ENCODE results near the gene KLHL35. TPM values are rescaled to one million over a fixed set of nuclear protein-coding genes. Genes with fewer than 3 reads are reported as not detected.

KLHL35 gene
- total RNA-seq, 1 donor from 2014 or later = not detected

DNA sequence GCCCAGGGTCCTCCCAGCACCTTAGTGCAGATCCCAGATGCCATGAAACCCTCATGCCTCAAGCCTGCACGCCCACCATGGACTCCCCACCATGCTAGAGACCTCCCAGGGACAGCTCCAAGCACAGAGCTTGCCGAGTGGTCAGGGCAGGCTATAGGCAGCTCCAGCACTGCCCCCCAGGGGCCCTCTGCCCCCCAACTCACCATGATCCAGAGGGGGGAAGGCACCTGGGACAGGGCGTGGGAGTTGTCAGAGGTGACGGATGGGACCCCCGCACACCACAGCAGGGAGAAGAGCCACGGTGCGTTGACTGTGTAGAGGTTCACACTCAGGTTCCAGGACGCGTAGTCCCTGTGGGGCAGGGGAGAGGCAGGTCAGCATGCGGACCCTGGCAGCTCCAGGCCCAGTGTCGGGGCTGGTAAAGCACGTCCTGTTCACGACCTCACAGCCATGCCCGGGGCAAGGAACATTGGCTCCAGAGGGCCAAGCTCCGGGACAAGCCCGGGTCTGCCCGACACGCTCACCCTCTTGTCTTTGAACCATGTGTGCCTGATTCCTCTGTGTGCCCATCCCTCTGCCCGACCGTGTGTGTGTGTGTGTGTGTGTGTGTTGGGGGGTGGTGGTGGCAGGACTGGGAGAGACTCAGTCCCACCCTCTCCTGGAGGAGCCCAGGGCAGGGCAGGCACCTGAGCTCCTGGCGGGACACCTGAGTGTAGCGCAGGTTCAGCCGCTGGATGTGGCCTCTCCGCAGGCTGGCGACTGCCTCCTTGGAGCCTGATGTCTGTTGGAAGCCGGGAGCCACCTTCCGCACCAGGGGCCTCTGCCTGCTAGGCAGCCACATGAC is 8.2 kb upstream of the KLHL35 start:
- no peaks in the 10 kb centered on the region for H3K4me1 ChIP-seq
- no peak overlapping the region for H3K27ac ChIP-seq
- no peak for TF ChIP-seq CTCF (IDR thresholded peaks at IDR 0.05)
- TF ChIP-seq POLR2AphosphoS5 (IDR thresholded peaks at IDR 0.05; ENCODE audit: insufficient read depth in 1 of 2, low read depth in 1 of 2) = no peak
- intact Hi-C loops (cut with DNase I) = no loop called here
- H3K36me3 ChIP-seq = no peaks in the 10 kb centered on the region
- no peaks in the 10 kb centered on the region for H3K27me3 ChIP-seq
- no peaks in the 10 kb centered on the region for H3K9me3 ChIP-seq
- H3K4me3 ChIP-seq = no peak overlapping the region
- no peak for DNase-seq (ENCODE audit: extremely low spot score in 2 of 2)

DNA sequence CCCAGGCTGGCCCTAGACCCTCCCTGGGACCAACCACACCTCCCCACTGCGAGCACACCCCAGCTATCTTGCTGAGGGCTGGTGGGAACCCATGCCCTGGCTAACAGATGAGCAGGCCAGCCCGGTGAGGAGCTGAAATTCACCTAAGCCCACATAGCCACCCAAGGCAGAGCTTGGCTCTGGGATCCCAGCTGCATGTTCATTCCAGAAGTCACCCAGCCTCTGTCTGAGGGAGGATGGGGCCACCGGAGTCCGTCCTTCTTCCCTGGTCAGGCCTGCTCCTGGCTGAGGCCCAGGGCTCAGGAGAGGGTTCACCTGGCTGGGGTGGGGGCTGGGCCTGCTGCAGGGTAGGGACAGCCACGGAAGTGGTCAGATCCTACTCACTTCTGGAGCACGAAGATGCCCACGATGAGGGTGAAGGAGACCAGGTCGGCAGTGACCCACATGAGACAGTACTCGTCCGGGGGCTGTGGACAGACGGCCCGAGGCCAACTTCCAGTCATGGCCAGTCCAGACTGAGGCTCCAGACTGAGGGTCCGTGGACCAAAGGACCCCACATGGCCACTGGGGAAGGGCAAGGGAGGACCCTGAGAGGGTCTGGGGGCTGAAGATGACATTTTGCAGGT is 6.6 kb upstream of the KLHL35 start:
- H3K27ac ChIP-seq = no peak overlapping the region
- no peaks in the 10 kb centered on the region for H3K4me1 ChIP-seq
- no peak for DNase-seq (ENCODE audit: extremely low spot score in 2 of 2)
- no peaks in the 10 kb centered on the region for H3K27me3 ChIP-seq
- no peaks in the 10 kb centered on the region for H3K9me3 ChIP-seq
- intact Hi-C loops (cut with DNase I) = no loop called here
- no peak overlapping the region for H3K4me3 ChIP-seq
- TF ChIP-seq CTCF (IDR thresholded peaks at IDR 0.05) (no peak), POLR2AphosphoS5 (IDR thresholded peaks at IDR 0.05; ENCODE audit: insufficient read depth in 1 of 2, low read depth in 1 of 2) (no peak), POLR2A (IDR thresholded peaks at IDR 0.05) (no peak)
- no peaks in the 10 kb centered on the region for H3K36me3 ChIP-seq

GRCh38 chr11:75439026-75439425 is 6.0 kb upstream of the KLHL35 start:
- no peaks in the 10 kb centered on the region for H3K9me3 ChIP-seq
- DNase-seq (ENCODE audit: extremely low spot score in 2 of 2) = no peak
- intact Hi-C loops (cut with DNase I) = no loop called here
- H3K27ac ChIP-seq = no peak overlapping the region
- no peak overlapping the region for H3K4me3 ChIP-seq
- no peaks in the 10 kb centered on the region for H3K27me3 ChIP-seq
- H3K36me3 ChIP-seq = no peaks in the 10 kb centered on the region
- TF ChIP-seq POLR2A (IDR thresholded peaks at IDR 0.05) (no peak), POLR2AphosphoS5 (IDR thresholded peaks at IDR 0.05; ENCODE audit: insufficient read depth in 1 of 2, low read depth in 1 of 2) (no peak), CTCF (IDR thresholded peaks at IDR 0.05) (no peak)
- H3K4me1 ChIP-seq = no peaks in the 10 kb centered on the region

DNA sequence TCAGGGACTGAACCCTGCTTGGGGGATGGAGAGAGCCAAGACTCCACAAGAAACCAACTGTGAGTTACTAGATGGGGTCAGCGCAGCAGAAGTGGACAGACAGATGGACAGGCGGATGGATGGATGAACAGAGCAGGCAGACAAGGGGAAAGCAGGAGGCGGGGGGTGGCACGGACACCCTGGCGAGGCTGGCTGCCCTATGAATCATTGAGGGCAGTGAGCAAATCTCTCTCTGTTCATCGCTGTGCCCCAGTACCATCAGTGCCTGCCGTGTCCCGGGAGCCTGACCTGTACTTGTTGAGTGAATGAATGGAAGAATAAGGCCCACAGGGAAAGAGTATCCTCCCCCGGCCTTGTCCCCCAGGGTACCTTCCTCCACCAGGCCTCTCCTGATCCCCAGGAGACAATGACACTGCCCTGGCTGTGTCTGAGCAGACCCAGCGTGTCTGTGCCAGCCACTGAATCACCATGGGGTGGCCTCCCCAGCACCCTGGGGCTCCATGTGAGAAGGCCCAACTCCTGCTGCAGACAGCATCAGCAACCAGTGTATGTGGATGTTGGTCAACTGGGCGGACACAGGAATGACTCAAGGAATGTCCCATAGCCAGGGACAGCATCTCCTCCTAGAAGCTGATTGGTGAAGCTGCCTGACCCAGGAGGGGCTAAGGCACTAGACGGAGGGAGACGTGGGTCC is 5.1 kb upstream of the KLHL35 start:
- no peak for TF ChIP-seq POLR2A (IDR thresholded peaks at IDR 0.05)
- TF ChIP-seq CTCF (IDR thresholded peaks at IDR 0.05) = no peak
- no peak for TF ChIP-seq POLR2AphosphoS5 (IDR thresholded peaks at IDR 0.05; ENCODE audit: insufficient read depth in 1 of 2, low read depth in 1 of 2)
- no peak overlapping the region for H3K27ac ChIP-seq
- no peaks in the 10 kb centered on the region for H3K27me3 ChIP-seq
- no peak overlapping the region for H3K4me3 ChIP-seq
- H3K4me1 ChIP-seq = no peaks in the 10 kb centered on the region
- H3K36me3 ChIP-seq = no peaks in the 10 kb centered on the region
- H3K9me3 ChIP-seq = no peaks in the 10 kb centered on the region
- intact Hi-C loops (cut with DNase I) = no loop called here
- DNase-seq (ENCODE audit: extremely low spot score in 2 of 2) = no peak

All from vagina (tissue), 2 donors.